ENCODE data around the gene CLCN6. TPM values are rescaled to one million over a fixed set of nuclear protein-coding genes. Genes with fewer than 3 reads are reported as not detected.

Gene CLCN6
- total RNA-seq, 2 donors from 2014 or later, result 27.5 to 31.5 TPM

GRCh38 chr1:11845641-11846335, 39.8 kb downstream of the CLCN6 start:
- H3K4me3 ChIP-seq, result no peak overlapping the region
- DNase-seq (ENCODE audit: low spot score) (no peak), ATAC-seq (ENCODE audit: insufficient number of reproducible peaks, low FRiP score, low read depth) (no peak)
- TF ChIP-seq, protein P1, sequence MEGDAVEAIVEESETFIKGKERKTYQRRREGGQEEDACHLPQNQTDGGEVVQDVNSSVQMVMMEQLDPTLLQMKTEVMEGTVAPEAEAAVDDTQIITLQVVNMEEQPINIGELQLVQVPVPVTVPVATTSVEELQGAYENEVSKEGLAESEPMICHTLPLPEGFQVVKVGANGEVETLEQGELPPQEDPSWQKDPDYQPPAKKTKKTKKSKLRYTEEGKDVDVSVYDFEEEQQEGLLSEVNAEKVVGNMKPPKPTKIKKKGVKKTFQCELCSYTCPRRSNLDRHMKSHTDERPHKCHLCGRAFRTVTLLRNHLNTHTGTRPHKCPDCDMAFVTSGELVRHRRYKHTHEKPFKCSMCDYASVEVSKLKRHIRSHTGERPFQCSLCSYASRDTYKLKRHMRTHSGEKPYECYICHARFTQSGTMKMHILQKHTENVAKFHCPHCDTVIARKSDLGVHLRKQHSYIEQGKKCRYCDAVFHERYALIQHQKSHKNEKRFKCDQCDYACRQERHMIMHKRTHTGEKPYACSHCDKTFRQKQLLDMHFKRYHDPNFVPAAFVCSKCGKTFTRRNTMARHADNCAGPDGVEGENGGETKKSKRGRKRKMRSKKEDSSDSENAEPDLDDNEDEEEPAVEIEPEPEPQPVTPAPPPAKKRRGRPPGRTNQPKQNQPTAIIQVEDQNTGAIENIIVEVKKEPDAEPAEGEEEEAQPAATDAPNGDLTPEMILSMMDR (IDR thresholded peaks at IDR 0.05), result no peak
- H3K27ac ChIP-seq, result no peak overlapping the region
- H3K27me3 ChIP-seq (replicated peaks; ENCODE audit: insufficient read depth), result no peaks in the 10 kb centered on the region
- peaks cover 0 to 7% of the 10 kb centered on the region in 2 donors for H3K4me1 ChIP-seq (ENCODE audit: control insufficient read depth in 1 of 2, low read depth in 2 of 2)
- peaks cover 35% of the 10 kb centered on the region for H3K36me3 ChIP-seq
- no peaks in the 10 kb centered on the region for H3K9me3 ChIP-seq

DNA sequence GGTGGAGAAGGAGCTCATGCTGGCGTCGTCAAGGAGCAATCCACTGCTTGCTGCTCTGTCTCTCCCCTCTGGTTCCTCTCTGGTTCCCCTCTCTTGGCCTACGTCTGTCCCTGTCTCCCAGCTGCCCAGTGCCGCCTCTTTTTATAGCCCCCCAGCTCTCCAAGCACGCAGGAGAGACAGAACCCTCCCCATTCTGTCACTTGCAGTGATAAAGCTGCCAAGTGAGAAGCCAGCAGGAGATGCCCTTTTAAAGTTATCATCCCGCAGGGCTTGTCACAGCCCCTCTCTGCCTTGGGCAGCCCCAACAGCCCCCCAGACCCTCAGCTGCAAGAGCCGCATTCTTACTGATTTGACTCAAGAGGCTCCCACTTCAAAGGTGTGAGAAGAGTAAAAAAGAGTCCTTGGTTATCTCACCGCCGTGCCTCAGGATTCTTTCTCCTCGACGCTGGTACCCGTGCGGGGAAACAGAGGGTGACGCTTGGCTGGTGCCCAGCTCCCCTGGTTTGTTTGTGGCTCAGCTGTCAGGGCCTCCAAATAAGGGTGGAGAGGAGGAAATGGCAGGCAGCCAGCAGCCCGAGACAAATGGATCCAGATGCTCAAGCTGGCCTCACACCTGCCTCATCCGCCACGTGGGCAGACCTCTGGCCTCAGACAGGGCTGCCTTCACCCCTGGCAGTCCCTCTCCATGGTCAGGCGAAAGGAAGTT, 41.8 kb downstream of the CLCN6 start, which contains the start of gene NPPA:
TSS of gene NPPA (minus strand) at position 117 of the 706 bp plus-strand sequence. CDS start at position 18, 99 bp downstream.
- H3K27me3 ChIP-seq (replicated peaks; ENCODE audit: insufficient read depth), result no peaks in the 10 kb centered on the region
- no peak for ATAC-seq (ENCODE audit: insufficient number of reproducible peaks, low FRiP score, low read depth)
- TF ChIP-seq, protein P1 (IDR thresholded peaks at IDR 0.05), result no peak
- H3K9me3 ChIP-seq, result no peaks in the 10 kb centered on the region
- no peak within 1 kb of the TSS for H3K4me3 ChIP-seq
- peaks cover 19% of the 10 kb centered on the region for H3K36me3 ChIP-seq
- no peak for DNase-seq (ENCODE audit: low spot score)
- no peak within 1 kb of the TSS for H3K27ac ChIP-seq
- H3K4me1 ChIP-seq (ENCODE audit: control insufficient read depth in 1 of 2, low read depth in 2 of 2), result no peaks in the 10 kb centered on the region

DNA sequence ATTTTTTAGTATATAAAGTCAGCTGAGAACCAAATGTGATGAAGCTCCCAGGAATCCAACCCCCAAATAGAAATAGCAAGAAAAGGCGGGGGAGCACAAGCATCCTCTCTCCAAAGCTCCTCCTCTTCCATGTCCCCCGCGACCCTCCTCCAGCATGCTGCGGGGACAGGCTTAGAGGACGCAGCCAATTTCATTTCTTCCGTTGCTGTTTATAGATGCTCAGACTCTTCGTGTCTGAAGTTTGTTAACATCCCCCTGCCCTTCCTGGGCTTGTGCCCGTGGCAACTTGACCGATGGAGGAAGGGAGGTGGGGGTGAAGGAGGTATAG, 42.3 kb downstream of the CLCN6 start:
- H3K4me3 ChIP-seq, result no peak overlapping the region
- DNase-seq (ENCODE audit: low spot score) (no peak), ATAC-seq (ENCODE audit: insufficient number of reproducible peaks, low FRiP score, low read depth) (no peak)
- peaks cover 18% of the 10 kb centered on the region for H3K36me3 ChIP-seq
- no peaks in the 10 kb centered on the region for H3K4me1 ChIP-seq (ENCODE audit: control insufficient read depth in 1 of 2, low read depth in 2 of 2)
- H3K27ac ChIP-seq, result no peak overlapping the region
- no peaks in the 10 kb centered on the region for H3K27me3 ChIP-seq (replicated peaks; ENCODE audit: insufficient read depth)
- TF ChIP-seq, protein P1 (IDR thresholded peaks at IDR 0.05), result no peak
- no peaks in the 10 kb centered on the region for H3K9me3 ChIP-seq

GRCh38 chr1:11850156-11850555, 44.2 kb downstream of the CLCN6 start:
- ATAC-seq (ENCODE audit: insufficient number of reproducible peaks, low FRiP score, low read depth), result no peak
- Histone ChIP-seq H3K4me1 (ENCODE audit: control insufficient read depth in 1 of 2, low read depth in 2 of 2) (no peaks in the 10 kb centered on the region), H3K36me3 (peaks cover 6% of the 10 kb centered on the region)

GRCh38 chr1:11851180-11851579, 45.2 kb downstream of the CLCN6 start:
- ATAC-seq (ENCODE audit: insufficient number of reproducible peaks, low FRiP score, low read depth) (no peak), DNase-seq (ENCODE audit: low spot score) (no peak)
- H3K27me3 ChIP-seq (replicated peaks; ENCODE audit: insufficient read depth), result no peaks in the 10 kb centered on the region
- peaks cover 6% of the 10 kb centered on the region for H3K36me3 ChIP-seq
- no peaks in the 10 kb centered on the region for H3K4me1 ChIP-seq (ENCODE audit: control insufficient read depth in 1 of 2, low read depth in 2 of 2)
- H3K27ac ChIP-seq, result no peak overlapping the region
- H3K9me3 ChIP-seq, result no peaks in the 10 kb centered on the region
- no peak overlapping the region for H3K4me3 ChIP-seq
- TF ChIP-seq, protein P1 (IDR thresholded peaks at IDR 0.05), result no peak

More at GRCh38 chr1:11850156-11850555, 44.2 kb downstream of the CLCN6 start:
- no peaks in the 10 kb centered on the region for H3K27me3 ChIP-seq (replicated peaks; ENCODE audit: insufficient read depth)
- TF ChIP-seq, protein P1 (IDR thresholded peaks at IDR 0.05), result no peak
- no peaks in the 10 kb centered on the region for H3K9me3 ChIP-seq
- no peak for DNase-seq (ENCODE audit: low spot score)
- H3K27ac ChIP-seq, result no peak overlapping the region
- no peak overlapping the region for H3K4me3 ChIP-seq

Measured in thoracic aorta (tissue), 2 donors.